ENCODE measurements around the gene ACOT4.
A peak's percentile ranks its signal among the peaks of the same experiment; 100 is the strongest.
"Not testable (repeated sequence)": the region's sequence is repeated elsewhere in the genome, so short reads cannot be mapped to it uniquely, and the experiment has no call there.

The ACOT4 gene

GRCh38 chr14:73634011-73634833 lies 42.5 kb downstream of the ACOT4 start:
- DNase-seq: peak; percentile 35

DNA sequence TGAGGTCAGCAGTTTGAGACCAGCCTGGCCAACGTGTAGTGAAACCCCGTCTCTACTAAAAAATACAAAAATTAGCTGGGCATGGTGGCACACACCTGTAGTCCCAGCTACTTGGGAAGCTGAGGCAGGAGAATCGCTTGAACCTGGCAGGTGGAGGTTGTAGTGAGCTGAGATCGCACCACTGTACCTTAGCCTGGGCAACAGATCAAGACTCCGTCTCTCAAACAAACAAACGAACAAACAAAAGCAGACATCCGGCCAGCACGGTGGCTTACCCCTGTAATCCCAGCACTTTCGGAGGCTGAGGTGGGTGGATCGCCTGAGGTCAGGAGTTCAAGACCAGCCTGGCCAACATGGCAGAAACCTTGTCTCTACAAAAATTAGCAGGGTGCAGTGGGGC lies 44.7 kb downstream of the ACOT4 start:
- not testable (repeated sequence) for DNase-seq

- no peak for DNase-seq
Measured at GRCh38 chr14:73637830-73638229, 46.2 kb downstream of the ACOT4 start.

DNA sequence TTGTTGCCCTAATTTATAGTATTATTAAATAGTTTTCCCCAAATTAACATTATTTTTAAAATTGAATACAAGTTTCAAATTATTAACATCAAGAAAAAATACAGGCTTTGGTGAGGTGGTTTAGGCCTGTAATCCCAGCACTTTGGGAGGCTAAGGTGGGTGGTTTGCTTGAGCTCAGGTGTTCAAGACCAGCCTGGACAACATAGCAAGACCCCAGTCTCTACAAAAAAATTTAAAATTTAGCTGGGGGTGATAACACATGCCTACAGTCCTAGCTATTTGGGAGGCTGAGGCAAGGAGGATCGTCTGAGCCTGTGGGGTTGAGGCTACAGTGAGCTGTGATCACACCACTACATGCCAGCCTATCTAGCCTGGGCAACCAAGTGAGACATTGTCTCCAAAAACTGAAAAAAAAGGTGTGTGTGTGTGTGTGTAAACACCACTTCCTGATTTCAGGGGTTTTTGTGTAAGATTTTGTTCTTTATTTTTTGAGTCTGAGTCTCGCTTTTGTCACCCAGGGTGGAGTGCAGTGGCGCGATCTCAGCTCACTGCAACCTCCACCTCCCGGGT lies 49.2 kb downstream of the ACOT4 start:
- DNase-seq: no peak

DNA sequence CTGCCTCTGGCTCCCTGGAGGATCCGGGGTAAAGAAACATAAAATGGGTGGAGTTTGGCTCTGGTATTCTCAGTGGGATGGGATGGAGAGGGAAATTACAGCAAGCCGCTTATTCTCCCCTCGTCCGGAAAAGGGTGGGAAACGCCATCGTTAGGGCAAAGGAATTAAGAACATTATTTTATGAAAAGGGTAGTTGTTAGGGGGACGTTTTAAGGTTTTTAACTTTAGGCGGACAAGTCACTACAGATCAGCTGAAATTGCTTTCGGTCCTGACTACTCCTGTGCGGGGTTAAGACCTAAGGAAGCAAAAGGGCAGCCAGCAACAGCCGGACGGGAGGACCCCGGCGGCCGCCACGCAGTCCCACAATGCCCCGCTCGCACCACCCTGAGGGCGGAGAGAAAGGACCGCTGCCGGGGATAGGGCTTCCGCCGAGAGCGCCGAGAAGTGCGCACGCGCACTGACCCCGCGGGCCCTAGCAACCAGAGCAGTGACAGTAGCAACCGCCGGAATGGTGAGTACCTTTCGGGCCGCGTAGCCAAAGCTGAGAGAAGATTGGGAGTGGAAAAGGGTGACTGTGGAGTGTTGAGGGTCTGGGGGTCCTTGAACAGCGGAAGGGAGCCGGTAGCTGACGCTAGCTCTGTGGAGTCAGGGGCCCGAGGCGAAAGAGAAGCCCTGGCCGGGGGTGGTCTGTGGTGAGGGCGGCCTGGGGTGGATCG lies 53.0 kb downstream of the ACOT4 start, which contains the start of gene DNAL1:
Gene DNAL1, plus strand, starts transcription at position 456 of the 717 bp plus-strand sequence. Its CDS starts 54 bp downstream, at position 510.
- peak; percentile 90 for DNase-seq

DNA sequence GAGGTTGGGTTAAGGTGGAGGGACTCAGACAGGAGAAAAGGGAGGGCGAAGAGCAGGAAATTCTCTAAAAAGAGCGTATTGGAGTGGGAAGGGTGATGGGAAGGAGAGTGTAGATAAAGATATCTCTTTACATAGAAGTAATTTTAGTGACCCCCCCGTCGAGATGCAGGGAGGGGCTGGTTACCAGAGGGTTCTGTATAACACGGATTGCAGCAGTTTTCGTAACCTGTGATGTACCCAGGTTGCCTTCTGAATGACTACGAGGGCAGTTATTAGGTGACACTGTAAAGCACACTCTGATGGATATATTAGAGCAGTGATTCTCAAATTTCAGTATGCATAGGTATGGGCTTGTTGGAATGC lies 53.6 kb downstream of the ACOT4 start:
- no peak for DNase-seq

All from NCI-H1092 (cell line).